A673 (cell line): ENCODE measurements around the gene GLI3. TPM values are rescaled to one million over a fixed set of nuclear protein-coding genes. Genes with fewer than 3 reads are reported as not detected.

Experiments
- BruUV-seq: library from RNA; stranded (reverse); fragments of 400-500 nt; replicated peaks from 2 replicates; lab custom pipeline; 2021; lab: Mats Ljungman, UMichigan
- CTCF ChIA-PET: fragments of 300-600 bp; sonication (Branson Sonifier 250); formaldehyde crosslinking; loops from one replicate; lab custom pipeline; 2022; ENCODE audit warnings: antibody characterized with exemption; lab: Charles Lee
- POLR2A ChIA-PET: fragments of 300-600 bp; sonication (Branson Sonifier 250); formaldehyde crosslinking; loops from one replicate; lab custom pipeline; 2022; ENCODE audit warnings: antibody characterized with exemption; ENCODE audit not compliant: low non-redundant PET; lab: Charles Lee
- DNase-seq: peaks from one replicate; pipeline ENCODE4 v3.0.0-alpha.2; 2015; ENCODE audit warnings: low spot score
- H3K27ac ChIP-seq: fragments of 200-600 bp; sonication (generic); 2 replicates; pipeline ENCODE4 v1.5.1; 2016; ENCODE audit warnings: mixed run types, low read depth, mild to moderate bottlenecking, mixed read lengths, antibody characterized with exemption, low read length; ENCODE audit not compliant: poor library complexity, severe bottlenecking
- H3K27me3 ChIP-seq: fragments of 200-600 bp; sonication (generic); replicated peaks from 2 replicates; pipeline ENCODE4 v1.6.1; 2017; ENCODE audit warnings: mixed run types, low read depth, mild to moderate bottlenecking, mixed read lengths, antibody characterized with exemption, low read length; ENCODE audit not compliant: insufficient read depth, poor library complexity
- H3K36me3 ChIP-seq: fragments of 200-600 bp; sonication (generic); 2 replicates; pipeline ENCODE4 v1.6.1; 2016; ENCODE audit warnings: mixed run types, mild to moderate bottlenecking, mixed read lengths, antibody characterized with exemption, low read length; ENCODE audit not compliant: insufficient read depth, poor library complexity, severe bottlenecking
- H3K4me1 ChIP-seq: fragments of 200-600 bp; sonication (generic); 2 replicates; pipeline ENCODE4 v1.6.1; 2017; ENCODE audit warnings: mixed run types, mild to moderate bottlenecking, mixed read lengths, antibody characterized with exemption, low read length; ENCODE audit not compliant: insufficient read depth, poor library complexity, severe bottlenecking
- H3K4me3 ChIP-seq: fragments of 200-600 bp; sonication (generic); 2 replicates; pipeline ENCODE4 v1.5.1; 2016; ENCODE audit warnings: low read depth, mixed run types, mild to moderate bottlenecking, mixed read lengths, low read length; ENCODE audit not compliant: poor library complexity, severe bottlenecking
- H3K9me3 ChIP-seq: fragments of 200-600 bp; sonication (generic); 2 replicates; pipeline ENCODE4 v1.6.1; 2016; ENCODE audit warnings: mixed run types, low read depth, mild to moderate bottlenecking, mixed read lengths, antibody characterized with exemption, low read length; ENCODE audit not compliant: poor library complexity, severe bottlenecking
- CTCF ChIP-seq: fragments of 300-800, 200-600 bp; sonication (generic); conservative IDR thresholded peaks from 2 replicates; pipeline ENCODE4 v1.5.1; 2017; ENCODE audit warnings: low read depth, mild to moderate bottlenecking, antibody characterized with exemption, low read length, moderate library complexity, mixed read lengths
- EZH2 ChIP-seq: fragments of 200-600 bp; sonication (generic); IDR thresholded peaks from 2 replicates; pipeline ENCODE4 v1.6.1; 2017; ENCODE audit warnings: borderline replicate concordance, low read depth, mild to moderate bottlenecking, mixed read lengths, antibody characterized with exemption, low read length; ENCODE audit not compliant: poor library complexity, severe bottlenecking
- intact Hi-C: fragments of 100-400 bp; cut with micrococcal nuclease; formaldehyde crosslinking; loops from one replicate; pipeline ENCODE4 v1.10.0; 2022; ENCODE audit not compliant: unreplicated experiment
- total RNA-seq: library from RNA; stranded (reverse); gene quantifications from 2 replicates; pipeline ENCODE4 v1.2.3, GENCODE V29; 2021

GLI3 gene
- total RNA-seq, 1 experiment from 2014 or later = 52.6 TPM

- DNase-seq = no peak
- peaks cover 5% of the 10 kb centered on the region for H3K36me3 ChIP-seq
- no peak overlapping the region for H3K4me3 ChIP-seq
- POLR2A ChIA-PET = no interaction called here
- BruUV-seq = no TSS peak
- intact Hi-C loops = no loop called here
- no peak for TF ChIP-seq CTCF
- no peak for TF ChIP-seq EZH2
- H3K9me3 ChIP-seq = no peaks in the 10 kb centered on the region
- no peaks in the 10 kb centered on the region for H3K27me3 ChIP-seq
- peaks cover 15% of the 10 kb centered on the region for H3K4me1 ChIP-seq
- CTCF ChIA-PET = no interaction called here
- peak overlapping the region; percentile 41 for H3K27ac ChIP-seq
Measured at GRCh38 chr7:42183547-42183946, 53.5 kb downstream of the GLI3 start.

- ChIA-PET CTCF (no interaction called here), POLR2A (no interaction called here)
- no TSS peak for BruUV-seq
- no peak for TF ChIP-seq EZH2
- TF ChIP-seq CTCF = no peak
- H3K4me3 ChIP-seq = no peak overlapping the region
- intact Hi-C loops = no loop called here
- no peak for DNase-seq
- peaks cover 21% of the 10 kb centered on the region for H3K4me1 ChIP-seq
- peaks cover 5% of the 10 kb centered on the region for H3K36me3 ChIP-seq
- H3K27me3 ChIP-seq = no peaks in the 10 kb centered on the region
- no peaks in the 10 kb centered on the region for H3K9me3 ChIP-seq
- H3K27ac ChIP-seq = no peak overlapping the region
Measured at GRCh38 chr7:42181566-42181965, 55.4 kb downstream of the GLI3 start.

GRCh38 chr7:42180806-42181205 is 56.2 kb downstream of the GLI3 start:
- ChIA-PET POLR2A (no interaction called here), CTCF (no interaction called here)
- no peak for DNase-seq
- TF ChIP-seq EZH2 = no peak
- no peak for TF ChIP-seq CTCF
- H3K27ac ChIP-seq = no peak overlapping the region
- peaks cover 20% of the 10 kb centered on the region for H3K4me1 ChIP-seq
- H3K36me3 ChIP-seq = peaks cover 5% of the 10 kb centered on the region
- intact Hi-C loops = no loop called here
- no peaks in the 10 kb centered on the region for H3K9me3 ChIP-seq
- no peaks in the 10 kb centered on the region for H3K27me3 ChIP-seq
- no TSS peak for BruUV-seq
- H3K4me3 ChIP-seq = no peak overlapping the region
